ENCODE data around the gene CD9.

Gene CD9

GRCh38 chr12:6284273-6284672 is 84.1 kb downstream of the CD9 start:
- FAIRE-seq (no peak), DNase-seq (ENCODE audit: insufficient read length) (no peak)
- TF ChIP-seq TAF1 (IDR thresholded peaks at IDR 0.05; ENCODE audit: borderline replicate concordance, low read depth, low read length) (no peak), POLR2AphosphoS5 (IDR thresholded peaks at IDR 0.05; ENCODE audit: low read depth, low read length) (no peak), POLR2A (IDR thresholded peaks at IDR 0.05; ENCODE audit: low read depth, low read length) (no peak)

- FAIRE-seq (peak; percentile 86), DNase-seq (ENCODE audit: insufficient read length) (peak; percentile 81)
- no peak for TF ChIP-seq POLR2A (IDR thresholded peaks at IDR 0.05; ENCODE audit: low read depth, low read length)
- TF ChIP-seq POLR2AphosphoS5 (IDR thresholded peaks at IDR 0.05; ENCODE audit: low read depth, low read length) = no peak
- no peak for TF ChIP-seq TAF1 (IDR thresholded peaks at IDR 0.05; ENCODE audit: borderline replicate concordance, low read depth, low read length)
Observed at GRCh38 chr12:6285063-6285477, 84.9 kb downstream of the CD9 start.

GRCh38 chr12:6285532-6286306 is 85.5 kb downstream of the CD9 start:
- DNase-seq (ENCODE audit: insufficient read length) = no peak
- FAIRE-seq = no peak
- TF ChIP-seq POLR2A (IDR thresholded peaks at IDR 0.05; ENCODE audit: low read depth, low read length) = no peak
- TF ChIP-seq TAF1 (IDR thresholded peaks at IDR 0.05; ENCODE audit: borderline replicate concordance, low read depth, low read length) = no peak
- TF ChIP-seq POLR2AphosphoS5 (IDR thresholded peaks at IDR 0.05; ENCODE audit: low read depth, low read length) = no peak

Measured in GM12892 (cell line).